ENCODE measurements around the gene EFCAB9. TPM values are rescaled to one million over a fixed set of nuclear protein-coding genes. Genes with fewer than 3 reads are reported as not detected.

Gene EFCAB9
- total and polyA plus RNA-seq, 2 of the 8 experiments (the other 6 are each of a cell fraction or from before 2014, with no cell fraction given): not detected

DNA sequence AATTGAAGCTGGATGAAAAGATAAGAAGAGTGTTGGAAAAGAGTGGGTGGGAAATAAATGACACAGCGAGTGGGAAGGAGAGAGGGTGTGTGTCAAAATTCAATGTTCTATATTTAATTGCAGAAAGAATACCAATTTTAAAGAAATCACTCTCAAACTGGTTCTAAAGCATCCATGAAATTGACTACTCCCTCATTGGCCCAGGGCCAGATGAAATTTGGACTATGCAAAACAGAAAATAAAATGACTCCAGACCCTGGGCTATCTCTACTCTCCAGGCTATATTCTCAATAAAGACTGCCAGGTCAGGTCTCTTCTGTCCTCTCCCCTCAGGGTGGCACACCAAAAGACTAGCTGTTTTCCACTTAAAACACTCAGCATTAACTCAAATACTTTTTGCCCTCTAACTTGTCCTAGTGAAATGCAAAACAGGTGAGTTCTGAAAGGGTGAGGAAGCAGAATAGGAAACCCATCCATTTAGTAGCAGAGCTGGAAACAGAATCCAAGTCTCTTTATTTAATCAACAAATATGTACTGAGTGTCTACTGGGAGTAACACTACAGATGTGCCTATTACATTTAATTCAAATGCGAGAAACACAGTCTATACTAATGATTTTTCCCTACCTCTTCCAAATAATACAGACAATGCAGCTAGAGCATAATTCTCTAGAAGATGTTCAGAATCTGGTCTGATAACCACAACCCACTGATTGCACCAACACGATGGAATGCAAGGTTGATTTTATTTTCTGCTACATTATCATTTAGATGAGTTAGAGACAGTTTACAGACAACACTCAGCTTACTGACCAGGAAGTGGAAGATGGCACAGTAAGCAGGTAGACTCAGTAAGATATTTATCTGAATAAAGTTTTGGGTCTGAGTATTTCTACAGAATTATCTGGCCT, 42.1 kb downstream of the EFCAB9 start (continued):
- TF ChIP-seq, protein P1, sequence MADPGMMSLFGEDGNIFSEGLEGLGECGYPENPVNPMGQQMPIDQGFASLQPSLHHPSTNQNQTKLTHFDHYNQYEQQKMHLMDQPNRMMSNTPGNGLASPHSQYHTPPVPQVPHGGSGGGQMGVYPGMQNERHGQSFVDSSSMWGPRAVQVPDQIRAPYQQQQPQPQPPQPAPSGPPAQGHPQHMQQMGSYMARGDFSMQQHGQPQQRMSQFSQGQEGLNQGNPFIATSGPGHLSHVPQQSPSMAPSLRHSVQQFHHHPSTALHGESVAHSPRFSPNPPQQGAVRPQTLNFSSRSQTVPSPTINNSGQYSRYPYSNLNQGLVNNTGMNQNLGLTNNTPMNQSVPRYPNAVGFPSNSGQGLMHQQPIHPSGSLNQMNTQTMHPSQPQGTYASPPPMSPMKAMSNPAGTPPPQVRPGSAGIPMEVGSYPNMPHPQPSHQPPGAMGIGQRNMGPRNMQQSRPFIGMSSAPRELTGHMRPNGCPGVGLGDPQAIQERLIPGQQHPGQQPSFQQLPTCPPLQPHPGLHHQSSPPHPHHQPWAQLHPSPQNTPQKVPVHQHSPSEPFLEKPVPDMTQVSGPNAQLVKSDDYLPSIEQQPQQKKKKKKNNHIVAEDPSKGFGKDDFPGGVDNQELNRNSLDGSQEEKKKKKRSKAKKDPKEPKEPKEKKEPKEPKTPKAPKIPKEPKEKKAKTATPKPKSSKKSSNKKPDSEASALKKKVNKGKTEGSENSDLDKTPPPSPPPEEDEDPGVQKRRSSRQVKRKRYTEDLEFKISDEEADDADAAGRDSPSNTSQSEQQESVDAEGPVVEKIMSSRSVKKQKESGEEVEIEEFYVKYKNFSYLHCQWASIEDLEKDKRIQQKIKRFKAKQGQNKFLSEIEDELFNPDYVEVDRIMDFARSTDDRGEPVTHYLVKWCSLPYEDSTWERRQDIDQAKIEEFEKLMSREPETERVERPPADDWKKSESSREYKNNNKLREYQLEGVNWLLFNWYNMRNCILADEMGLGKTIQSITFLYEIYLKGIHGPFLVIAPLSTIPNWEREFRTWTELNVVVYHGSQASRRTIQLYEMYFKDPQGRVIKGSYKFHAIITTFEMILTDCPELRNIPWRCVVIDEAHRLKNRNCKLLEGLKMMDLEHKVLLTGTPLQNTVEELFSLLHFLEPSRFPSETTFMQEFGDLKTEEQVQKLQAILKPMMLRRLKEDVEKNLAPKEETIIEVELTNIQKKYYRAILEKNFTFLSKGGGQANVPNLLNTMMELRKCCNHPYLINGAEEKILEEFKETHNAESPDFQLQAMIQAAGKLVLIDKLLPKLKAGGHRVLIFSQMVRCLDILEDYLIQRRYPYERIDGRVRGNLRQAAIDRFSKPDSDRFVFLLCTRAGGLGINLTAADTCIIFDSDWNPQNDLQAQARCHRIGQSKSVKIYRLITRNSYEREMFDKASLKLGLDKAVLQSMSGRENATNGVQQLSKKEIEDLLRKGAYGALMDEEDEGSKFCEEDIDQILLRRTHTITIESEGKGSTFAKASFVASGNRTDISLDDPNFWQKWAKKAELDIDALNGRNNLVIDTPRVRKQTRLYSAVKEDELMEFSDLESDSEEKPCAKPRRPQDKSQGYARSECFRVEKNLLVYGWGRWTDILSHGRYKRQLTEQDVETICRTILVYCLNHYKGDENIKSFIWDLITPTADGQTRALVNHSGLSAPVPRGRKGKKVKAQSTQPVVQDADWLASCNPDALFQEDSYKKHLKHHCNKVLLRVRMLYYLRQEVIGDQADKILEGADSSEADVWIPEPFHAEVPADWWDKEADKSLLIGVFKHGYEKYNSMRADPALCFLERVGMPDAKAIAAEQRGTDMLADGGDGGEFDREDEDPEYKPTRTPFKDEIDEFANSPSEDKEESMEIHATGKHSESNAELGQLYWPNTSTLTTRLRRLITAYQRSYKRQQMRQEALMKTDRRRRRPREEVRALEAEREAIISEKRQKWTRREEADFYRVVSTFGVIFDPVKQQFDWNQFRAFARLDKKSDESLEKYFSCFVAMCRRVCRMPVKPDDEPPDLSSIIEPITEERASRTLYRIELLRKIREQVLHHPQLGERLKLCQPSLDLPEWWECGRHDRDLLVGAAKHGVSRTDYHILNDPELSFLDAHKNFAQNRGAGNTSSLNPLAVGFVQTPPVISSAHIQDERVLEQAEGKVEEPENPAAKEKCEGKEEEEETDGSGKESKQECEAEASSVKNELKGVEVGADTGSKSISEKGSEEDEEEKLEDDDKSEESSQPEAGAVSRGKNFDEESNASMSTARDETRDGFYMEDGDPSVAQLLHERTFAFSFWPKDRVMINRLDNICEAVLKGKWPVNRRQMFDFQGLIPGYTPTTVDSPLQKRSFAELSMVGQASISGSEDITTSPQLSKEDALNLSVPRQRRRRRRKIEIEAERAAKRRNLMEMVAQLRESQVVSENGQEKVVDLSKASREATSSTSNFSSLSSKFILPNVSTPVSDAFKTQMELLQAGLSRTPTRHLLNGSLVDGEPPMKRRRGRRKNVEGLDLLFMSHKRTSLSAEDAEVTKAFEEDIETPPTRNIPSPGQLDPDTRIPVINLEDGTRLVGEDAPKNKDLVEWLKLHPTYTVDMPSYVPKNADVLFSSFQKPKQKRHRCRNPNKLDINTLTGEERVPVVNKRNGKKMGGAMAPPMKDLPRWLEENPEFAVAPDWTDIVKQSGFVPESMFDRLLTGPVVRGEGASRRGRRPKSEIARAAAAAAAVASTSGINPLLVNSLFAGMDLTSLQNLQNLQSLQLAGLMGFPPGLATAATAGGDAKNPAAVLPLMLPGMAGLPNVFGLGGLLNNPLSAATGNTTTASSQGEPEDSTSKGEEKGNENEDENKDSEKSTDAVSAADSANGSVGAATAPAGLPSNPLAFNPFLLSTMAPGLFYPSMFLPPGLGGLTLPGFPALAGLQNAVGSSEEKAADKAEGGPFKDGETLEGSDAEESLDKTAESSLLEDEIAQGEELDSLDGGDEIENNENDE (IDR thresholded peaks at IDR 0.05; ENCODE audit: insufficient replicate concordance, low read length): no peak
- TF ChIP-seq CEBPB (IDR thresholded peaks at IDR 0.05; ENCODE audit: low read depth, low read length) (no peak), GTF2F1 (IDR thresholded peaks at IDR 0.05; ENCODE audit: borderline replicate concordance, low read depth, low read length) (no peak)

Data from H1 (cell line).